Measurements from ENCODE around the gene NTRK2. TPM values are rescaled to one million over a fixed set of nuclear protein-coding genes. Genes with fewer than 3 reads are reported as not detected.

NTRK2 gene
- total and polyA plus RNA-seq, 12 donors: 0.43 to 5.6 (median 2.1) TPM

- no peaks in the 10 kb centered on the region for H3K4me1 ChIP-seq (replicated peaks in 1 of 2)
- DNase-seq: no peak
- no peak for TF ChIP-seq POLR2A (IDR thresholded peaks at IDR 0.05)
- TF ChIP-seq, protein P1, sequence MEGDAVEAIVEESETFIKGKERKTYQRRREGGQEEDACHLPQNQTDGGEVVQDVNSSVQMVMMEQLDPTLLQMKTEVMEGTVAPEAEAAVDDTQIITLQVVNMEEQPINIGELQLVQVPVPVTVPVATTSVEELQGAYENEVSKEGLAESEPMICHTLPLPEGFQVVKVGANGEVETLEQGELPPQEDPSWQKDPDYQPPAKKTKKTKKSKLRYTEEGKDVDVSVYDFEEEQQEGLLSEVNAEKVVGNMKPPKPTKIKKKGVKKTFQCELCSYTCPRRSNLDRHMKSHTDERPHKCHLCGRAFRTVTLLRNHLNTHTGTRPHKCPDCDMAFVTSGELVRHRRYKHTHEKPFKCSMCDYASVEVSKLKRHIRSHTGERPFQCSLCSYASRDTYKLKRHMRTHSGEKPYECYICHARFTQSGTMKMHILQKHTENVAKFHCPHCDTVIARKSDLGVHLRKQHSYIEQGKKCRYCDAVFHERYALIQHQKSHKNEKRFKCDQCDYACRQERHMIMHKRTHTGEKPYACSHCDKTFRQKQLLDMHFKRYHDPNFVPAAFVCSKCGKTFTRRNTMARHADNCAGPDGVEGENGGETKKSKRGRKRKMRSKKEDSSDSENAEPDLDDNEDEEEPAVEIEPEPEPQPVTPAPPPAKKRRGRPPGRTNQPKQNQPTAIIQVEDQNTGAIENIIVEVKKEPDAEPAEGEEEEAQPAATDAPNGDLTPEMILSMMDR (IDR thresholded peaks at IDR 0.05): no peak
- 63 to 75% (median 72%) methylated on average over 5 of the region's 5 CpGs for WGBS, 4 donors
- intact Hi-C loops (cut with DNase I): no loop called here
- H3K27ac ChIP-seq: no peak overlapping the region
- H3K36me3 ChIP-seq (replicated peaks in 1 of 2): no peaks in the 10 kb centered on the region
- H3K9me3 ChIP-seq (replicated peaks in 1 of 3): no peaks in the 10 kb centered on the region
- no peaks in the 10 kb centered on the region for H3K27me3 ChIP-seq
- H3K4me3 ChIP-seq: no peak overlapping the region
Measured at GRCh38 chr9:84843175-84843824, 173.8 kb downstream of the NTRK2 start.

DNA sequence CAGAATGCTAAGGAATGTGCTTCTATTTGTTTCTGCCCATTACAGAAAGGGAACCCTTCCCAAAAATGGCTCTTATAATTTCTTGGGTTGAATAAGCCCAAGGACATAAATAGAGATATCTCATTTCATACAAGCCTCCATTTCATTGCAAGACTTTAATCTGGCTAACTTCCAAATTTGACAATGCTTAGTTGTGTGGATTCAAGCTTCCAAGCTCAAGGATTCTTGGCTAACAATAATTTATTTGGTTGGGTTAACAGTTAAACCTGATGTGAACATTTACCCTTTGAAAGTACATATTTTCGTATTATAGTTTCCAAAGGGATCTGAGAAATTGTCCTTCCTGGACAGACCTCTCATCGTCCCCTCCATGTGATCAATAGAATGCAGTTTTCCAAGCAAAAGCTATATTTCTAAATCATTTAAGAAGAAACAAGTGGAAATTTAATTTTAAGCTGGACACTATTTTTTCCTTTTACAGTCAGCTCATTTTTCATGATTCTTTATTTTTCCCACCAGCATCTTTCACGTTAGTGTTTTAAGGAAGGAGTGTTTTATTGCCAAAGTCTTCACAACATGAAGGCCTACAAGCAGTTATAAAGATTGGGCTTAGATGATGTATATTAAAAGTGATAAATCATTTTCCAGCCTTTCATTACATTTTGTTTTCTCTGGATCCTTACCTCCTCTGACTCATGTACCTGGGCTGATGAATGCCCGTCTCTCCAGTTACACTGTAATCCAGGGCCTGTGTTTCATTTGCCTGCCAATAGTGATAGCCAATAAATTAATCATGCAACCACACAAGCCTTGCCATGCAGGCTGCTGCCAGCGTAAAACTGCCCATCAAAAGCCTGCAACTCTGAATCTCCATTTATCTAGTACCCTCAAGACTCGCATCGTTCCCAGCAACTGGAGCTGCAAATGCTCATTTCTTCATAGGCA lies 176.7 kb downstream of the NTRK2 start:
- WGBS, 4 donors: 73 to 87% (median 83%) methylated on average over 7 of the region's 7 CpGs
- Histone ChIP-seq H3K27ac (no peak overlapping the region), H3K9me3 (replicated peaks in 1 of 3) (no peaks in the 10 kb centered on the region), H3K4me1 (replicated peaks in 1 of 2) (no peaks in the 10 kb centered on the region), H3K36me3 (replicated peaks in 1 of 2) (no peaks in the 10 kb centered on the region), H3K27me3 (no peaks in the 10 kb centered on the region), H3K4me3 (no peak overlapping the region)
- intact Hi-C loops (cut with DNase I): no loop called here
- no peak for TF ChIP-seq POLR2A (IDR thresholded peaks at IDR 0.05)
- TF ChIP-seq, protein P1 (IDR thresholded peaks at IDR 0.05): no peak
- no peak for DNase-seq

DNA sequence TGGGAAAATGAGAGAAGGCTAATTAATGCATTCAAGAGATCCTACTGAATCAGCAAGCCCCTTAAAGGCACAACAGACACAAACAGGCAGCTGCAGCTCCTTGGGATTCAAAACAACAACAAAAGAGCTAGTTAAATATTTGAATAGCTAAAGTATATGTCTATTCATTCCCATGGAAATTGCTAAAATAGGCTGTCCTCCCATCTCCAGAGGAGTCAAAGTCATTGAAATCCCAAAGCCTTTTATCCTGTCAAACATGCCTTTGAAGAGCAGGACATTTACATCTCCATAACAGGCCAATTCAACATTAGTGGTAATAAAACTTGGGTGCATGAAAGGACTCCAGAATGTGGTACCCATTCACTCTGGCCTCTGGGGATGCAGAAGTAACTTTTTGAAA lies 177.4 kb downstream of the NTRK2 start:
- intact Hi-C loops (cut with DNase I): no loop called here
- TF ChIP-seq, protein P1 (IDR thresholded peaks at IDR 0.05): no peak
- TF ChIP-seq POLR2A (IDR thresholded peaks at IDR 0.05): no peak

GRCh38 chr9:84849049-84849448 lies 179.5 kb downstream of the NTRK2 start:
- WGBS, 4 donors: 76 to 93% (median 86%) methylated on average over 2 of the region's 2 CpGs
- intact Hi-C loops (cut with DNase I): no loop called here

More for the DNA sequence above, 177.4 kb downstream of the NTRK2 start:
- Histone ChIP-seq H3K36me3 (replicated peaks in 1 of 2) (no peaks in the 10 kb centered on the region), H3K4me1 (replicated peaks in 1 of 2) (no peaks in the 10 kb centered on the region), H3K9me3 (replicated peaks in 1 of 3) (no peaks in the 10 kb centered on the region), H3K27me3 (no peaks in the 10 kb centered on the region), H3K4me3 (no peak overlapping the region), H3K27ac (no peak overlapping the region)
- DNase-seq: no peak

More at GRCh38 chr9:84849049-84849448, 179.5 kb downstream of the NTRK2 start:
- Histone ChIP-seq H3K4me1 (replicated peaks in 1 of 2) (no peaks in the 10 kb centered on the region), H3K27ac (no peak overlapping the region), H3K27me3 (no peaks in the 10 kb centered on the region), H3K36me3 (replicated peaks in 1 of 2) (no peaks in the 10 kb centered on the region), H3K4me3 (no peak overlapping the region), H3K9me3 (replicated peaks in 1 of 3) (no peaks in the 10 kb centered on the region)
- DNase-seq: no peak
- TF ChIP-seq POLR2A (IDR thresholded peaks at IDR 0.05): no peak
- TF ChIP-seq, protein P1 (IDR thresholded peaks at IDR 0.05): no peak
